Neural cell (in vitro differentiated cells): ENCODE data around the gene DBET. TPM values are rescaled to one million over a fixed set of nuclear protein-coding genes. Genes with fewer than 3 reads are reported as not detected.
"Not testable (repeated sequence)": the region's sequence is repeated elsewhere in the genome, so short reads cannot be mapped to it uniquely, and the experiment has no call there.

ENCODE experiments used
- H2AFZ ChIP-seq: fragments of 200-600, 300-800 bp; sonication (generic), shearing (Covaris generic); 2 replicates; pipeline ENCODE4 v1.6.0; 2014; ENCODE audit warnings: low read depth, mild to moderate bottlenecking, antibody characterized with exemption, low read length, moderate library complexity
- H3F3A ChIP-seq: fragments of 200-600 bp; shearing (Covaris generic); 2 replicates; pipeline ENCODE4 v1.6.1; 2016; ENCODE audit warnings: mild to moderate bottlenecking, moderate library complexity, mixed read lengths, antibody characterized with exemption, low read length; ENCODE audit not compliant: insufficient read depth, poor library complexity, severe bottlenecking
- H3K27ac ChIP-seq: fragments of 200-600, 300-800 bp; sonication (generic), shearing (Covaris generic); 2 replicates; pipeline ENCODE4 v1.5.1; 2014; ENCODE audit warnings: mild to moderate bottlenecking, low read length, moderate library complexity
- H3K27me3 ChIP-seq: fragments of 300-800, 200-600 bp; sonication (generic), shearing (Covaris generic); 2 replicates; pipeline ENCODE4 v1.6.0; 2014; ENCODE audit warnings: mild to moderate bottlenecking, low read depth, low read length, moderate library complexity; ENCODE audit not compliant: insufficient read depth
- H3K36me3 ChIP-seq: fragments of 300-800, 200-600 bp; sonication (generic), shearing (Covaris generic); 2 replicates; pipeline ENCODE4 v1.5.1; 2014; ENCODE audit warnings: mild to moderate bottlenecking, antibody characterized with exemption, low read length, moderate library complexity; ENCODE audit not compliant: insufficient read depth
- H3K4me2 ChIP-seq: fragments of 300-800, 200-600 bp; sonication (generic), shearing (Covaris generic); 2 replicates; pipeline ENCODE4 v1.6.0; 2014; ENCODE audit warnings: mild to moderate bottlenecking, low read length
- H3K4me3 ChIP-seq: fragments of 300-800, 200-600 bp; sonication (generic), shearing (Covaris generic); 2 replicates; pipeline ENCODE4 v1.5.1; 2014; ENCODE audit warnings: mild to moderate bottlenecking, low read length, moderate library complexity
- H3K79me2 ChIP-seq: fragments of 200-600 bp; shearing (Covaris generic); replicated peaks from 2 replicates; pipeline ENCODE4 v1.6.0; 2014; ENCODE audit warnings: mild to moderate bottlenecking, low read length, moderate library complexity; ENCODE audit not compliant: insufficient read depth
- H3K9ac ChIP-seq: fragments of 300-800, 200-600 bp; sonication (generic), shearing (Covaris generic); 2 replicates; pipeline ENCODE4 v1.6.1; 2016; ENCODE audit warnings: mild to moderate bottlenecking, low read length, mixed read lengths
- H3K9me2 ChIP-seq: fragments of 200-600 bp; shearing (Covaris generic); 2 replicates; pipeline ENCODE4 v1.6.1; 2016; ENCODE audit warnings: mild to moderate bottlenecking, low read length, mixed read lengths; ENCODE audit not compliant: insufficient read depth
- H3K9me3 ChIP-seq: fragments of 200-600, 300-800 bp; sonication (generic), shearing (Covaris generic); 2 replicates; pipeline ENCODE4 v1.6.1; 2016; ENCODE audit warnings: mild to moderate bottlenecking, mixed run types, low read length, moderate library complexity, mixed read lengths
- H4K20me1 ChIP-seq: fragments of 200-600 bp; shearing (Covaris generic); 2 replicates; pipeline ENCODE4 v1.6.1; 2016; ENCODE audit warnings: mild to moderate bottlenecking, mixed run types; ENCODE audit not compliant: insufficient read depth
- polyA plus RNA-seq: library from polyadenylated mRNA; depleted of rRNA; stranded (reverse); fragments of >200 nt; gene quantifications from 2 replicates; pipeline ENCODE4 v1.2.3, GENCODE V29; 2014
- small RNA-seq, 3 experiments: library from RNA; depleted of rRNA; stranded (forward); fragments of <200 nt; gene quantifications; one replicate each; pipeline ENCODE3, GENCODE V24; 2012

The DBET gene
- polyA plus RNA-seq, 1 donor from 2014 or later, result not detected

GRCh38 chr4:190109390-190110011 lies 45.2 kb downstream of the DBET start:
- H3K4me2 ChIP-seq, H3K27ac ChIP-seq, H3F3A ChIP-seq, H3K9me2 ChIP-seq, H3K79me2 ChIP-seq, H3K27me3 ChIP-seq, H4K20me1 ChIP-seq, H3K4me3 ChIP-seq, H3K36me3 ChIP-seq, H2AFZ ChIP-seq, H3K9ac ChIP-seq: not testable (repeated sequence)
- H3K9me3 ChIP-seq, result peaks cover 30% of the 10 kb centered on the region

- not testable (repeated sequence) for H3K4me3 ChIP-seq, H3F3A ChIP-seq, H4K20me1 ChIP-seq, H3K36me3 ChIP-seq, H3K79me2 ChIP-seq, H2AFZ ChIP-seq, H3K27me3 ChIP-seq, H3K9me2 ChIP-seq, H3K27ac ChIP-seq, H3K9ac ChIP-seq, H3K4me2 ChIP-seq
- H3K9me3 ChIP-seq, result peaks cover 30% of the 10 kb centered on the region
Observed at GRCh38 chr4:190110033-190110432, 45.7 kb downstream of the DBET start.

- not testable (repeated sequence) for H4K20me1 ChIP-seq, H2AFZ ChIP-seq, H3K36me3 ChIP-seq, H3K9ac ChIP-seq, H3K4me2 ChIP-seq, H3K4me3 ChIP-seq, H3F3A ChIP-seq, H3K9me2 ChIP-seq, H3K27me3 ChIP-seq, H3K27ac ChIP-seq, H3K79me2 ChIP-seq
- H3K9me3 ChIP-seq, result peaks cover 30% of the 10 kb centered on the region
Observed at GRCh38 chr4:190110570-190111295, 46.4 kb downstream of the DBET start.

GRCh38 chr4:190112879-190113278 lies 48.6 kb downstream of the DBET start:
- not testable (repeated sequence) for H3K27me3 ChIP-seq

GRCh38 chr4:190114991-190115390 lies 50.7 kb downstream of the DBET start:
- H2AFZ ChIP-seq, H4K20me1 ChIP-seq, H3K9me2 ChIP-seq, H3K36me3 ChIP-seq, H3K79me2 ChIP-seq, H3K27me3 ChIP-seq, H3K9ac ChIP-seq, H3F3A ChIP-seq, H3K9me3 ChIP-seq, H3K27ac ChIP-seq, H3K4me3 ChIP-seq, H3K4me2 ChIP-seq: not testable (repeated sequence)

More at GRCh38 chr4:190112879-190113278, 48.6 kb downstream of the DBET start:
- H2AFZ ChIP-seq, H3K9me2 ChIP-seq, H3K9ac ChIP-seq, H3K36me3 ChIP-seq, H4K20me1 ChIP-seq, H3K79me2 ChIP-seq, H3K4me2 ChIP-seq, H3K4me3 ChIP-seq, H3K27ac ChIP-seq, H3F3A ChIP-seq: not testable (repeated sequence)
- H3K9me3 ChIP-seq, result peaks cover 18% of the 10 kb centered on the region

Small RNA genes lying within 50 kb of the gene (small RNA-seq; reads per million reads assigned to genes)
- gene RNA5SP174, result 0.06 to 0.26 (median 0.16) reads per million in 3 experiments
- gene RNA5SP175, result 0.20 to 1.2 (median 0.23) reads per million in 3 experiments

Other genes with a start within 250 kb of the DBET start
- 83.0 and 104 TPM in 2 replicates for gene FRG1, start 123.6 kb upstream of the DBET start, polyA plus RNA-seq
- gene FRG2, start 37.2 kb upstream of the DBET start, polyA plus RNA-seq, result not detected in 2 replicates
- not detected in 2 replicates for gene DUX4, start 109.3 kb downstream of the DBET start, polyA plus RNA-seq